ENCODE data around the gene PCBP3.

PCBP3 gene

GRCh38 chr21:45763506-45763905, 120.0 kb downstream of the PCBP3 start:
- no peak for DNase-seq

GRCh38 chr21:45764792-45765191, 121.3 kb downstream of the PCBP3 start:
- no peak for DNase-seq

- no peak for DNase-seq
Measured at GRCh38 chr21:45765375-45765774, 121.8 kb downstream of the PCBP3 start.

GRCh38 chr21:45766055-45766454, 122.5 kb downstream of the PCBP3 start:
- no peak for DNase-seq

GRCh38 chr21:45766501-45766900, 123.0 kb downstream of the PCBP3 start:
- no peak for DNase-seq

GRCh38 chr21:45767071-45768006, 123.8 kb downstream of the PCBP3 start:
- peak; percentile 21 to 28 for DNase-seq

GRCh38 chr21:45768011-45768739, 124.7 kb downstream of the PCBP3 start:
- peak; percentile 51 to 57 for DNase-seq

GRCh38 chr21:45768740-45769048, 125.2 kb downstream of the PCBP3 start:
- DNase-seq, result no peak

- no peak for DNase-seq
Measured at GRCh38 chr21:45769294-45769693, 125.8 kb downstream of the PCBP3 start.

- no peak for DNase-seq
Measured at GRCh38 chr21:45769896-45770295, 126.4 kb downstream of the PCBP3 start.

- DNase-seq, result no peak
Measured at GRCh38 chr21:45772180-45772579, 128.7 kb downstream of the PCBP3 start.

- no peak for DNase-seq
Measured at GRCh38 chr21:45774291-45774690, 130.8 kb downstream of the PCBP3 start.

GRCh38 chr21:45776971-45777370, 133.4 kb downstream of the PCBP3 start:
- DNase-seq, result no peak

- DNase-seq, result no peak
Measured at GRCh38 chr21:45778686-45779085, 135.2 kb downstream of the PCBP3 start.

GRCh38 chr21:45779226-45779625, 135.7 kb downstream of the PCBP3 start:
- DNase-seq, result no peak

- no peak for DNase-seq
Measured at GRCh38 chr21:45780647-45781046, 137.1 kb downstream of the PCBP3 start.

GRCh38 chr21:45781741-45782140, 138.2 kb downstream of the PCBP3 start:
- no peak for DNase-seq

GRCh38 chr21:45786660-45787059, 143.1 kb downstream of the PCBP3 start:
- no peak for DNase-seq

- no peak for DNase-seq
Measured at GRCh38 chr21:45787371-45787770, 143.8 kb downstream of the PCBP3 start.

- no peak for DNase-seq
Measured at GRCh38 chr21:45788198-45788597, 144.7 kb downstream of the PCBP3 start.

- DNase-seq, result no peak
Measured at GRCh38 chr21:45788637-45789506, 145.3 kb downstream of the PCBP3 start.

GRCh38 chr21:45790427-45790826, 146.9 kb downstream of the PCBP3 start:
- DNase-seq, result no peak
